ENCODE data around the gene MALRD1.

- no peak for TF ChIP-seq CTCF (IDR thresholded peaks at IDR 0.05; ENCODE audit: poor library complexity)
- no peak for TF ChIP-seq EZH2 (IDR thresholded peaks at IDR 0.05; ENCODE audit: borderline replicate concordance)
- no peak for TF ChIP-seq EZH2phosphoT487 (IDR thresholded peaks at IDR 0.05; ENCODE audit: low read depth, severe bottlenecking, unreplicated experiment)
Measured at GRCh38 chr10:19493917-19494316, 445.3 kb downstream of the MALRD1 start.
